ENCODE results near the gene ARHGEF26.

ARHGEF26 gene

DNA sequence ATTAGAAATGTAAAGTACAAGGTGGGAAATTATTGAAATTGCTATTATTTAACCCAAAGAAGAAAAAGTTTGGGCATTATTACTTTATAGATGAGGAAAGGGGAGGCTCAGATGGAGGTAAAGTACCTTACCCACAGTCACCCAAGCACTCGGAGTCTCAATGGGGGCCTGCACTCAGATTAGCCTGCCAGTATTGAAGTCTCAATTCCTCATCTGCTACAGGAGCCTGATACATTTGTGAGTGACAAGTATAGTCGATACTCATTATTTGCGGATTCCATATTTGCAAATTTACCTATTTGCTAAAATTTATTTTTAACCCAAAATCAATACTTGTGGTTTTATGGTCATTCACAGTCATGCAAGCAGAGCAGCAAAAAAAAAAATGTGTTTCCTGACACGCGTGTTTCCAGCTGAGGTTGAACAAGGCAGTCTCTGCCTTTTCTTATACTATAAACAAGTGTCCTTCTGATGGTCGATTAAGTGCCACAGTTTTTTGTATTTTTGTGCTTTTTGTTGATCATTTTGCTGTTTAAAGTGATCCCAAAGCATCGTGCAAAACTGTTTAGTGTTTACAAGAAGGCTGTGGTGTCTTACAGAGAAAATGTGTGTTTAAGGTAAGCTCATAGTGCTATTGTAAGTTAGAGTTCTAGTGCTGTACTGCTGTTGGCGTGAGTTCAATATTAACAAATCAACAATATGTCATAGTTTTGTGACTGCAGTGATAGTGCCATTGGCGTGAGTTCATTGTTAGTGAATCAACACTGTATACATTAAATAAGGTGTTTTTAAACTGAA is 48.0 kb downstream of the ARHGEF26 start:
- DNase-seq, result no peak

DNA sequence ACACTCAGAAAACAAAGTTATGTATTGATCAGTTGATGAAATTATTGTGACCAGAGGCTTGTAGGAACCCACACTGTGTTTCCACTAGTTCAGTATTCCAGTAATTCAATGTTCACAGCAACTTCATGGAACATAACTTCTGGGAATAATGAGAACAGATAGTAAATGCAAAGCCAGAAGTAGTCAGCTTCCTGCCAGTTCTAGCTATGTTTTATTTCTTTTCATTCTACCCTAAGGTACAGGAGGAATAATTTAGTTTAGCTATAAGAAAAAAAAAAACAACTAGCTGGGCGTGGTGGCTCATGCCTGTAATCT is 48.6 kb downstream of the ARHGEF26 start:
- DNase-seq, result no peak

DNA sequence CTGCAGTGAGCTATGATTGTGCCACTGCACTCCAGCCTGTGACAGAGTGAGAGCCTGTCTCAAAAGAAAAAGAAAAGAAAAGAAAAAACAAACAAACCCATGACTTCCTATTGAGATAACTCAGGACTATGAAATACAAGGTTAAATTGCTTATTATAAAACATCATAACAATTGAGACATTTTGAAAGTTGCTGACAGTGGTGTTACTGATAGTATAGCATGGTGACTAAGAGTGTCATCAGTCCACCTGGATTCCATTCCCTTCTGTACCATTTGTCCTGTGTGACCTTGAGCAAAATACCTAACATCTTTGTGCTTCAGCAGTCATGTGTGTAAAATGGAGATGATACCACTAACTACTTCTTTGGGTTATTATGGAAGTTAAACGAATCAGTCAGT is 49.1 kb downstream of the ARHGEF26 start:
- no peak for DNase-seq

DNA sequence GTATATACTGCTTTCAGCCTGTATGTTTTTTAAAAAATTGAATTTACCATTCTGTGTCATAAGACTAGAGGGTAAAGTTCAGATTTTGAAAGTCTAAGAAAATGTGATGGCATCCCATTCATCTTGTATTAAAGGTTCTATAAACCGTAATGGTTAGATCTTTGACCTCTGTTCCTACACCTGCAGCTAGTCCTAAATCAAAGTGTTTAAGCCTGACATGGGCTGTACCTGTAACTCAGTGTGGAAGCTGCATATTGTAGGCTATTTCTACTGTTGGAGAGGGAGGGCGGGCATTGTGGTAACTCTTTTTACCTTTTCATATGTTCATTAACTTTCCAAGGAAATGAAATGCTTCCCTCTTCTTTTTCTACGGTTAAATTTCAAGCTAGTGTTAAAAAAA is 53.9 kb downstream of the ARHGEF26 start:
- no peak for DNase-seq

DNA sequence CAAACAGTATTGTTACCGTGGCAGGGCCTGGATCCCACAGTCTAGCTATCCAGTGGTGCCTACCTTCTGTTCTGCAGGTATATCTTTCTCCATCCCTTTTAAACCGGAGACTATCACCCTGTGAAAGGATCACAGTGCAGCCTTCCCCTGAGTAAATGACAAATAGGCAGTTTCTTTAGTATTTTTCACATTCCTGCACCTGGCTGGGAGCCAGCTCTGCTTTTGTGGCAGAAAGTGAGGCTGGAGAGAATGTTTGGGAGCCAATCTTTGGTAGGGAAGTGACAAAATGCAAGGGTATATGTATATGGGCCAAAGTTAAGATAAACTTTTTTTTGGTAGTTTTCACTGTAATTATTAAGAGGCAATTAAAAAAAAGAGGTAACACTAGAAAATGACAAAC is 54.8 kb downstream of the ARHGEF26 start:
- DNase-seq, result no peak

DNA sequence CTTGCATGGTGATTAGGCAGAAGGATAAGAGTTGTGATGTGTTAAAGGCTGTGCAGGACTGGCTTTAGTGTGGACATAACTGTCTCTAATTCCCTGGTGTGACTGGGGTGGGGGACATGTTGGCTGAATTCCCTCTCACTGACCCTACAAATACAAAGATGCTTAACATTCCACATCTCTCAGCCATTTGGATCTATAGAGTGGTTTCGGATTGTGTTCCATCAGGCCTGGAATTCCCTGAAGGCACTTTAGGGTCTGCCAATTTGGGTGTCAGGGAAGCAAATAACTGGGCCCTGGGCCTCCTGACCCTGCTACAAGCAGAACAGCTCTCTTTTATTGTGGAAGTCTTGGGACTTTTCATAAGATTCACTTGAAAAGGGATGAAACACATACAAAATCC is 56.2 kb downstream of the ARHGEF26 start:
- DNase-seq, result no peak

DNA sequence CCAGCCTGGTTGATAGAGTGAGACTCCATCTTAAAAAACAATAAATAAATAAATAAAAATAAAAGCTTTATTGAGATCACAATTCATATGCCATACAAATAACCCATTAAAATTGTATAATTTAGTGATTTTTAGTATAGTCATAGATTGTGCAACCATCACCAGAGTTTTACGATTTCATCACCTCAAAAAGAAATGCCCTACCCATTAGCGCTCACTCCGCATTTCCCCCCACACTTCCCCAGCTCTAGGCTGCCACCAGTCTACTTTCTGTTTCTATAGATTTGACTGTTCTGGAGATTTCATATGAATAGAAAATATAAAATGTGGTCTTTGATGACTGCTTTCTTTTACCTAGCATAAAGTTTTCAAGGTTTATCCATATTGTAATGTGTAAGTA is 57.0 kb downstream of the ARHGEF26 start:
- DNase-seq, result no peak

DNA sequence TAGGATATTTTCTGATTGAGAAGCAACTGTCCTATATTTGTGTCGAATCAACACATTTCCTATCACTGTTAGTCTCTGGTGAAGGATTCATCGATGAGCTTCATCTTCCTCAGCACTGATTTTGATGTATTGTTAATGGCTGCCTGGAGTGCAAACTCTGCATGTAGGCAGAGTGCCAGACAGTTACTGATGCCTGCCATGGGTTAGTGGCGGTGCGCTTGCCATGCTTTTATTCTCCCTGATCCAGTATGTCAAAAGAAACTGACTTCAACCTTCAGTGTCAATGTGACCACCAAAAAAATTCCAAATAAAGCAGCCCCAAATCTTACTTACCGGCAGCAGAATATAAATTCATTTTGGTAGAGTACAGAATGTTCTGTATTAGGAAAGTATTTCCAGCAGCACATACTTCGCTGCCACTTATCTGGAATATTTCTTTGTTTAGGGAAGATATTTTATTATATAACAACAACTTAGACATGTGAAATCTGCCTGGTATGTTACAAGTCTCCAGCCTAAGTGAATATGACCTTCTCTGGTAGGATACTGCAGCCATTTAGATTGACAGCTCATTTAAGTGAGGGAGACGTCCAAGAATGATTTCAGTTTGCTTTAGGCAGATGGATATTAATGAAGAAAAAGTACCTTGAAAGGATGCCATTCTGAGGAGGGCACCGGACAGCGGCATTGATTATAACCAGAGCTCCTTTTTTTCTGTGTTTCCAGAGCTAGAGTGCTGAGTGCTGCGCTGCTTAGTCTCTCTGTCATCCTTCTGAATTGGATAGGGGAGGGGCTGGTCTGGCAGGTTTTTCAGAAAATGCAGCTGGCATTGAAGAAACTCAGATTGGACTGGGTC is 59.9 kb downstream of the ARHGEF26 start:
- DNase-seq, result peak; percentile 60

DNA sequence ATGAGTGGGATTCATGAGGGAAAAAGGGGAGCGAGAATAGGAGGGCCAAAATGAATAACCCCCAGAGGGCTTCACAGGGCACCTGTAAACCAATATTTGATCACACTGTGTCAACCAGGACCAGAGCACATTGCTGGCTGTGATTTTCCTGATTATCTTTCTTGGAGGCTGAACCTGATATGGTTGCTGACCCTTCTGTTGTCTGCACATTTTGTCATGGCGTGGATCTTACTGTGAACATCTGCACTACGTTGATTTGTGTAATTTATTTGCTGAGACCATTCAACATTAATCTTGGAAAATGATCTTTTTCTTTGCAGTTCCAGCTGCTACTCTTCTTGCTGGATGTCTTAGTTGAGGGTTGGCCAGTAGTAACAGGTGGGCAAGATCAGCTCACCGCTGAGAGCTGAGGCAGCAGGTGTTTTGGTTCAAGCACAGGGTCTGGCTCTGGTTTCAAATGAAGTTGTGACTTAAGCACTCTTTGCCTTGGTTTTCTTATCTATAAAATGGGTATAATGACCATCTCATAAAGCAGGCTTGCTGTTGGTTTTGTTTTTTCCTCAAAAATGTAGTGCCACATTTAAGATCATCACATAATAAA is 61.2 kb downstream of the ARHGEF26 start:
- no peak for DNase-seq

DNA sequence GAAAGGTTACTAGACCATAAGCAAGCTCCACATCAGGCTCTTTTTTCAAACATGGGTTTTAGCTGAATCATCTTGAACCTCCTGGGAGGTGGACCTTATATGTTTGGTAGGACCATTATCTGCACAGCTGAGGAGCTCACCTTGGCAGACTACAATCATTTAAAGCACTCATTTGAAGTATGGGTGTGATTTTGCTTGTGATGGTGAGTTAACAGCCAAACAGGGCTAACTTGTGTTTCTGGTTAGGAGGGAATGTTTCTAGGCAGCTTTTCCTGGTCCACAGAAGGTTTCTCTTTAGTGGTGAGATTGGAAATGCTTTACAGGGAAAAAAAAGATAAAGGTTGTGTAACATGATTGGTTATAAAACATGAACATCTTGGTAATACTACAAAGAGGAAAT is 61.8 kb downstream of the ARHGEF26 start:
- DNase-seq, result no peak

DNA sequence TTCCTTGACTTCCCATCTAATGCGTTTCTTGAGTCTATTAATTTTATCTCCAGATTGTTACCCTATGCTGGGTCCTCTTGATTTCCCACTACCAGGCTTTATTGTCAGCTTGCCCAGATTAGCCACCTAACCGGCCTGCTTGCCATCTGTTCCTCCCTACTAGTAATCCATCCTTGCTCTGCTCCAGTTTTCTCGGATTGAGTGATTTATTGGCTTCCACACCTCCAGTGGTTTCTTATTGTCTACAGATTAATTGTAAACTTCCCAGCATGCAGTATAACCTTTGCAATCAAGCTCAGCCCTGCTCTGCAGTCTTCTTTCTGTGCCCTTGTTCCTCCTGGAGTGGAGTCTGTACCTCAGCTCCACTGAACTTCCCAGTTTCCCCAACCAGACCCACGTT is 63.4 kb downstream of the ARHGEF26 start:
- DNase-seq, result no peak

DNA sequence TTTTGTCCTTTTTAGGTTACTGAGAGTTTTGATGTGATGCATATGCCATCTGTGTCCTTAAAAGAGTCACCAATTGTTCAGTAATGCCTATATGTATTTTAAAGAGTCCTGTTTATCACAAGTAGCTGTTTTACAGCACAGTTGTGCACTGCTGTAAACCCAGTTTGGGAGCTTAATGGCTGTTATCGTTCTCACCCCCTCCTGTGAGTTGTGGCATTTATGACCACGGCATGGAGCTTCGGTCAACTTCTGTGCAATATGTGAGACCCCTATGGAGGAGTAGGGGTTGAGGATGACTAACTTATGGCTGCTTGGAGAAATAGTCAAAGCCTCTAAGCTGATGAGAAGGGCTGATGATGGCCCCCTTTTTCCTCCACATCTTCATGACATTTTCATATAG is 67.2 kb downstream of the ARHGEF26 start:
- DNase-seq, result no peak

DNA sequence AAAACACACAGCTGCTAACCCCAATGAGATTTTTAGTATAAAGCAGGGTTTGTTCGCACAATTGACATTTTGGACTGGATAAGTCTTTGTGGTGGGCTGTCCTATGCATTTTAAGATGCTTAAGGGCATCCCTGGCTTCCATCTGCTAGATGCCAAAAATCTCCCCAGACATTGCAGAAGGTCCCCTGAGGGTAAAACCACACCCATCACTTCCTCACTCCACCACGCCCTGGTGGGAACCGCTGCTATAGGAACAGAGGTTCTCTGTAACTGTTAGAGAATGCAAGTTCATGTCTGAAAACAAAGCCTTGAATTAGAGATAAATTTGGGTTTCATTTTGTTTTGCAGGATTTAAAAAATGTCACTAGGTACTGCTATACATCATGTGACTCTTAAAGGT is 67.7 kb downstream of the ARHGEF26 start:
- no peak for DNase-seq

DNA sequence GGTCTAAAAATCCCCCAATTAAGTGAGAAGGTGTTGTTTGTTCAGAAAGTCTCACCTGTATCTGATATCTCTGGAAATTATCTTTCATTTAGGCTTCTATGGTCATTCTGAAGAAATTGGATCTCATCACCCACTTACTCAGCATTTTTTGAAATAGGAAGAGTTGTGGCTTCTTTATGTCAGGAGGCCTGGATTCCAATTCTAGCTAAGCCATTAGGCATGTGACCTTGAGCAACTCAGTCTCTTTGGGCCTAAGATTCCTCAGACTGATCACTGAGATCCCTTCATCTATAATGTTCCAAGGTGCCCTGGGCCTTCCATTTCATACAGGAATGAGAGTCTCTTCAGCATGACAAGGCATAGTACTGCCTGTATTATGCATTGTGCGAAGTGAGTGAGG is 70.3 kb downstream of the ARHGEF26 start:
- no peak for DNase-seq

DNA sequence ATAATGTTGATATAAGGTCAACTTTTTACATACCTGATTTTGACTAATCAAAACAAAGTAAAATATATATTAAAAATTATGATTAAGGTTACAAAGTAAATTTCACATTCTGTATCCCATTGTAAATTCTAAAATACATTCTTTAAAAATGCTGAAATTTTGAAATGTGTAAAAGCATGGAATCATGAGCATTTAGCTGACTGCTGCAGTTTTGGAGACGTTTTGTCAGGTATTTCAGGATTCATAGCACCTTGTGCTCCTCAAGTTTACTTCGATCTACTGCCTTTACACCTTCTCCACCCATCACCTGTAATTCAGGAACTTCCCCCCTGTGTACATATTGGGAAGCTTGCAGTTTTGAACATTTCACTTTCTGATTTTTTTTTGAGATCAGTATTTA is 71.0 kb downstream of the ARHGEF26 start:
- no peak for DNase-seq

DNA sequence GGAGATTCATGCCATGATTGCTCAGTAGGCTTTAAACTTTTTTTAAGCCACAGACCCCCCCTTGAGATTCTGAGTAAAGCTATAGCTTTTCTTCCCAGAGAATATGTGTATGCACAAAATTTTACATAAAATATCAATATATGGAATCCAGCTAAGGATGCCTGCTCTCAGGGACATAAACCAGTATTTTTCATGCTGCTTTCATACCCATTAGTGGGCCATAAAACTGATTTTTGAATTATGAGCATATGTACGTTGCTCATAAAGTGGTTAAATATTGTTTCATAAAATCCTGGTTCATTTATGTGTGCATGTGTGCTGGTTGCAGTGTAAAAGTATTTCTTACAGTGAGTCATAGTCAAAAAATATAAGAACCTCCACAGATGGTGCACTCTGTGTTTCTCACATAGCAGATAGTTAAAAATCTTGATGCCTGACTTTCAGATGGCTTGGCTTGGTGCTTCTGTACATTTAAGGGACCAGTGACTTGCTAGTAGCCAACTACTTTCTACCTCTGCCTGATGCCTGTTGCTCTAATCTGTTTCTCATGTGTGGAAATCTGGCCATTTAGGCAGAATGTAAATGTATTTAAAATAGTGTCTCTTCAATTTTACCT is 71.9 kb downstream of the ARHGEF26 start:
- no peak for DNase-seq

DNA sequence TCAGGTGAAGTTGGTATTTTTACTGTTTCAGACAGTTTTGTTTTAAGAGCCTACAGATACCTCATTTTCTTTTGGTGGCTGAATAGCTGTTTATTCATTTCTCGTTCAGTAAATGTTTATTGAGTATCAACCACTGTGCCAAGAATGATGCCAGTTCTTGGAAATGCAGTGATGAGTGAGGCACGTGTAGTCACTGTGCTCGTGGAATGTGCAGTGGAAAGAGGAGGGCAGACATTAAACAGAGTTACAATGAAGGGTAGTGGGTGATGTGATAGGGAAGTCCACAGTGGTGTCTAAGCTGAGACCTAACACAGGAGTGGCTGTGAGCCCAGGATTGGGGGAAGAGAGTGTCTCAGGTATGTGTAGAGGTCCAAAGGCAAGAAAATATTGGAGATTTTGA is 73.7 kb downstream of the ARHGEF26 start:
- no peak for DNase-seq

DNA sequence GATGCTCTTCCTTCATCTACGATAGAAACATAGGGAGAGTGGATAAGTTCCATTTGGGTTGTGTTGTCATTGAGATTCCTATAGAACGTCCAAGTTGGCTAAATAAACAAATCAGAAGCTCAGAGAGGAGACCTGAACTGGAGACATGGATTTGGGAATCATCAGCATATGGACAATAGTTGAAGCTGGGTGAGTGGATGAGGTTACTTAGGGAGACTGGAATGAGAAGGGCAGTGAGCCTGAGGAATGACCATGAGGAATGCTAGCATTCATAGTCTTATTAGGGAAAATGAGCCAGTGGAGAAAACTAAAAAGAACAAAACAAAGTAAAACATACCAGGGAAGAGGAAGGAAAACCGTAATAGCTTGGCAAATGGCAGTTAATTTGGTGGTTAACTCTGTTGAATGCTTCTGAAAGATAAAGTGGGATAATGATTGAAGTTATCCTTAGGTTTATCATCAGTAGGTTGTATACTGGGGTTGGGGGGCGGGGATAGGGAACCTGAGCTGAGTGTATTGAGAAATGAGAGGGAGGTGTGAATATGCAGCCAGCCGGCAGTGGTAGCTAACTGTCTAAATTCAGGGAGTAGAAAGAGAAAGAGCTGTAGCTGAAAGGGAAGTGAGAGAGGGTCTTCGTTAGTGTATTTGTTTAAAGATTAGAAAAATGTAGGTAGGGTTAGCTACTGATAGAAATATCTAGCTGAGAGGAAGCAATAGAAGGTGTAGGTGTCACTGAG is 74.6 kb downstream of the ARHGEF26 start:
- no peak for DNase-seq

DNA sequence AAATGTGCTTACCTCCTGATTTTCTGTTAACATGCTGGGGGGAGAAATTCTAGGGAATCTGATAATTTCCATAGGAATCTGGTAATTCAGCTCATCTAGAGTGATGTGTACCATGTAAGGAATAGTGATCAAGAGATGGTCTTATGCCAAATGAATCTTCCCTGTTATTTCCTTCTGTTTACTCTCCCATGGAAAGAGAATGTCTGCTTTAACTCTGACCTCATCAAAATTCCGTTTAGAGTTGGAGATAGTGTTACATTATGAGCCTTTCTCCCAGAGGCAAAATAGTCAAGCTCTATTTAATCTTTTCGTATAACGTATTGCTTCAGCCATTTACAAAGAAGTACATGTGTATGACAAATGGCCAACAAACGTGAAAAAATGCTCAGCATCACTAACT is 76.6 kb downstream of the ARHGEF26 start:
- DNase-seq, result no peak

DNA sequence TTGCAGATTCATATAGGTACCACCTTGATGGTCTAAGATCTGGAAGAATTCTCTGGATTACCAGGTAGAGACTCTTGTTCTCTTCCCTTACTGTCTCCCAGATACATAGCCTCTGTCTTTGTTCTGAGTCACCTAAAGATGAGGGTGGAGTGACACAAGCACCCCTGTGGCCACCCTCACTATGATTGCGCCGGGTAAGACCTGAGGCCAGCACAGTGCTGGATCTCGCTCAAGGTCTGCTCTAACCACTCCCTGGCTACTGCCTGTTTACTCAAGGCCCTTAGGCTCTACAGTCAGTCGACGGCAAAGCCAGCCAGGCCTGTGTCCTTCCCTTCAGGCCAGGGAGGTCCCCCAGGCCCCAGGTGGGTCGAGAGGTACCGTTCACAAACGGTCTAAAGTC is 88.3 kb downstream of the ARHGEF26 start:
- DNase-seq, result no peak

DNA sequence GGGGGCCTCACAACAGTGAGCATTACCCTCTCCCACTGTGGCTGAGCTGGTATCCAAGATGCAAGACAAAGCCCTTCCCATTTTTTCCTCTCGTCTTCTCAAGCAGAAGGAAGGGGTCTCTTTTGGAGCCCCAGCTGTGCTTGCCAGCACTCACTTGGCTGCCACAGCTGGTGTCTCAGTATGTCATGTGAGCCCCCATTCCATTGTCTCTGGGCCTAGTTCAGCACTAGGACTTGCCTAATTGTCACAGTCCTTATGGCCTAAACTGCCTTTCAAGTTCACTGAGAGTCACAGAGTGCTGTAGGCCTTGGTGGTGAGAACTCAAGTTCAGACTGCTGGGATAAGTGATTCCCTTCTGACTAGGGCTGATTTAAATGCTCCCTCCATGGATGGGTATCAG is 89.8 kb downstream of the ARHGEF26 start:
- DNase-seq, result no peak

DNA sequence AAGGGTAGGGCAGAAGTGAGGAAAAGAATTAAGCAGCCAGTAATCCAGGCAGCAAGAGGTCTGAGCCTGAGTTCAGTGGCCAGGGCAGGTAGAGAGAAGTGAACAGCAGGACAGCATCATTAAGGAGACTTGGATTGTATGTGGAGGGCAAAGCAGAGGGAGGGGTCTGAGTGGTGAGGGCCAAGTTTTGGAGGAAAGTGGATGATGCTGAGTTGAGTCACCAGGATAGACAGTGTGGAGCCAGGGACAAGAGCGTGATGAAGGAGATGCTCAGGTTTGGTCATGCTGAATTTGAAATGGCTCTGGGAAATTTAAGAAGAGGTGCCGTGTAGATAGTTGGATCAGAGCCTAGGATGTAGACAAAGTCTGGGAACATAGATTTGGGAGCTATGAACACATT is 93.1 kb downstream of the ARHGEF26 start:
- no peak for DNase-seq

DNA sequence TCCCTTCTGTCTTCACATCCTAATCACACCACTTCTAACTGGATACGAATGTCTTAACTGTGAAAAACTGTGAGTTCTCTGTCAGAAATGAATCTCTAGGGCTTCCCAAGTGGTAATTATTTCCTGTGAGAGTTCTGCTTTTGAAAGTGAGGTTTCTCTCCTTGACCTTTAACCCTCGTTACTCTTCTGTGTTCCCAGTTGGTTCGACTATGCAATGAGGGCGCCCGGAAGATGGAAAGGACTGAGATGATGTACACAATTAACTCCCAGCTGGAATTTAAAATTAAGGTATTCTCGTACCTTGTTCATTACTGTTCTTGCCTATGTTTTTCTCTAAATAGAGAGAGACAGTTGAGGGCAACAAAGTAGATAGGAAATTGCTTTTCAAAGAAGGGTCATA is 96.5 kb downstream of the ARHGEF26 start:
- no peak for DNase-seq

Measured in DMS79 treated with DMSO at 0.1 percent for 48 hours (cell line).